GM23338 (cell line): Measurements from ENCODE around the gene SH3BP4. TPM values are rescaled to one million over a fixed set of nuclear protein-coding genes. Genes with fewer than 3 reads are reported as not detected.

Experiments
- ATAC-seq: fragments of 200-7000 bp; cut with Tn5 transposase; 3 replicates; pipeline ENCODE4 v1.9.1; 2020
- DNase-seq: peaks from one replicate; pipeline ENCODE4 v3.0.0-alpha.2; 2015; ENCODE audit warnings: low spot score
- H2AFZ ChIP-seq: fragments of 200-600 bp; sonication (generic); 2 replicates; pipeline ENCODE4 v1.8.0; 2016; ENCODE audit warnings: antibody characterized with exemption, mild to moderate bottlenecking, moderate library complexity
- H3F3A ChIP-seq: fragments of 200-600 bp; sonication (generic); replicated peaks from 2 replicates; pipeline ENCODE4 v1.8.0; 2017; ENCODE audit warnings: antibody characterized with exemption, mixed run types, low read depth
- H3K27ac ChIP-seq: fragments of 200-600 bp; sonication (generic); 2 replicates; pipeline ENCODE4 v1.6.1; 2016; ENCODE audit warnings: low read depth
- H3K27me3 ChIP-seq: fragments of 200-600 bp; sonication (generic); 2 replicates; pipeline ENCODE4 v1.8.0; 2016; ENCODE audit warnings: mild to moderate bottlenecking, mixed run types, moderate library complexity; ENCODE audit not compliant: insufficient read depth
- H3K36me3 ChIP-seq: fragments of 200-600 bp; sonication (generic); 2 replicates; pipeline ENCODE4 v1.8.0; 2016; ENCODE audit warnings: mild to moderate bottlenecking; ENCODE audit not compliant: insufficient read depth
- H3K4me1 ChIP-seq: fragments of 200-600 bp; sonication (generic); 2 replicates; pipeline ENCODE4 v1.8.0; 2016; ENCODE audit warnings: mild to moderate bottlenecking, moderate library complexity; ENCODE audit not compliant: insufficient read depth
- H3K4me2 ChIP-seq: fragments of 200-600 bp; sonication (generic); 2 replicates; pipeline ENCODE4 v1.7.1; 2017; ENCODE audit warnings: mixed run types
- H3K4me3 ChIP-seq: fragments of 200-600 bp; sonication (generic); 2 replicates; pipeline ENCODE4 v1.6.1; 2016; ENCODE audit warnings: mixed run types
- H3K79me2 ChIP-seq: fragments of 200-600 bp; sonication (generic); replicated peaks from 2 replicates; pipeline ENCODE4 v1.8.0; 2017; ENCODE audit warnings: mild to moderate bottlenecking; ENCODE audit not compliant: insufficient read depth
- H3K9me2 ChIP-seq: fragments of 200-600 bp; sonication (generic); 2 replicates; pipeline ENCODE4 v1.8.0; 2017; ENCODE audit not compliant: insufficient read depth
- H4K20me1 ChIP-seq: fragments of 200-600 bp; sonication (generic); replicated peaks from 2 replicates; pipeline ENCODE4 v1.8.0; 2017; ENCODE audit warnings: mild to moderate bottlenecking; ENCODE audit not compliant: insufficient read depth
- H3K27ac Mint-ChIP-seq: 2 replicates; pipeline ENCODE4 v1.8.0; 2020; ENCODE audit warnings: inconsistent platforms, mild to moderate bottlenecking, moderate library complexity, mixed read lengths
- H3K27me3 Mint-ChIP-seq: 3 replicates; pipeline ENCODE4 v1.8.0; 2022; ENCODE audit warnings: low read depth, mild to moderate bottlenecking, moderate library complexity, mixed read lengths, inconsistent platforms; ENCODE audit not compliant: insufficient read depth, poor library complexity
- H3K36me3 Mint-ChIP-seq: 3 replicates; pipeline ENCODE4 v1.8.0; 2021; ENCODE audit warnings: low read depth, mild to moderate bottlenecking, inconsistent platforms, moderate library complexity, mixed read lengths
- H3K4me1 Mint-ChIP-seq: 3 replicates; pipeline ENCODE4 v1.8.0; 2020; ENCODE audit warnings: mild to moderate bottlenecking, inconsistent platforms, mixed read lengths
- H3K4me3 Mint-ChIP-seq: 3 replicates; pipeline ENCODE4 v1.8.0; 2021; ENCODE audit warnings: moderate library complexity, mild to moderate bottlenecking, inconsistent platforms, mixed read lengths
- H3K9me3 Mint-ChIP-seq: 3 replicates; pipeline ENCODE4 v1.8.0; 2020; ENCODE audit warnings: moderate library complexity, mild to moderate bottlenecking, inconsistent platforms, mixed read lengths
- CREB1 ChIP-seq: fragments of 250-450 bp; sonication (Bioruptor Pico); IDR thresholded peaks from 2 replicates; pipeline ENCODE4 v1.5.0; 2020; ENCODE audit warnings: low read depth, mild to moderate bottlenecking, moderate library complexity
- ETS1 ChIP-seq: IDR thresholded peaks from 2 replicates; pipeline ENCODE4 v1.6.1; 2016; ENCODE audit warnings: antibody characterized with exemption
- JUNB ChIP-seq: IDR thresholded peaks from one replicate; pipeline ENCODE4 v1.6.1; 2016; ENCODE audit warnings: antibody characterized with exemption; ENCODE audit not compliant: unreplicated experiment
- NANOG ChIP-seq: IDR thresholded peaks from 2 replicates; pipeline ENCODE4 v1.6.1; 2016; ENCODE audit warnings: antibody characterized with exemption, borderline replicate concordance
- POLR2AphosphoS5 ChIP-seq: IDR thresholded peaks from 2 replicates; pipeline ENCODE4 v1.6.1; 2016; ENCODE audit warnings: antibody characterized with exemption, low read depth
- ZNF462 ChIP-seq: fragments of 250-450 bp; sonication (Bioruptor Pico); IDR thresholded peaks from 2 replicates; pipeline ENCODE4 v1.5.0; 2020; ENCODE audit warnings: mild to moderate bottlenecking, moderate library complexity
- polyA plus RNA-seq: library from polyadenylated mRNA; unstranded; fragments of >200 nt; fragmentation: Nextera tagmentation; extraction: Ambion mirVana; gene quantifications from 2 replicates; pipeline ENCODE4 v1.2.1, GENCODE V29; 2016
- total RNA-seq: library from RNA; depleted of rRNA; stranded (reverse); fragments of >200 nt; shearing (Covaris generic); gene quantifications from 2 replicates; pipeline ENCODE4 v1.2.3, GENCODE V29; 2014

SH3BP4 gene
- total and polyA plus RNA-seq, 2 experiments from 2014 or later, result 15.6 to 50.9 TPM

- Histone ChIP-seq H3K4me3 (no peak overlapping the region), H3K27ac (no peak overlapping the region), H3K4me2 (no peak overlapping the region), H3K4me1 (peaks cover 62% of the 10 kb centered on the region), H4K20me1 (peaks cover 37% of the 10 kb centered on the region), H2AFZ (no peak overlapping the region), H3F3A (no peaks in the 10 kb centered on the region), H3K27me3 (no peaks in the 10 kb centered on the region), H3K36me3 (no peaks in the 10 kb centered on the region), H3K9me2 (no peaks in the 10 kb centered on the region), H3K79me2 (peaks cover 99% of the 10 kb centered on the region)
- H3K4me3 Mint-ChIP-seq, result no peak overlapping the region; the same call in 2 of the 3 replicates
- DNase-seq (no peak), ATAC-seq (no peak)
- H3K27ac Mint-ChIP-seq, result no peak overlapping the region
- H3K36me3 Mint-ChIP-seq, result peaks cover 8% of the 10 kb centered on the region
- peaks cover 76% of the 10 kb centered on the region for H3K4me1 Mint-ChIP-seq
- TF ChIP-seq ETS1 (no peak), ZNF462 (no peak), POLR2AphosphoS5 (no peak), JUNB (no peak), CREB1 (CRISPR knock-in tag) (no peak), NANOG (no peak)
- H3K9me3 Mint-ChIP-seq, result no peaks in the 10 kb centered on the region
- peaks cover 15% of the 10 kb centered on the region for H3K27me3 Mint-ChIP-seq
Observed at GRCh38 chr2:234958746-234959395, 7.1 kb downstream of the SH3BP4 start.
